MM.1S (cell line): Measurements from ENCODE around the gene SNX33.
A peak's percentile ranks its signal among the peaks of the same experiment; 100 is the strongest.
"Not testable (repeated sequence)": the region's sequence is repeated elsewhere in the genome, so short reads cannot be mapped to it uniquely, and the experiment has no call there.

Source experiments
- DNase-seq: peaks from one replicate; pipeline ENCODE4 v3.0.0-alpha.2; 2015
- H2AFZ ChIP-seq: fragments of 300-600 bp; sonication (generic); 2 replicates; pipeline ENCODE4 v1.6.0; 2016; ENCODE audit warnings: antibody characterized with exemption, low read length
- H3F3A ChIP-seq: fragments of 300-600 bp; sonication (generic); 2 replicates; pipeline ENCODE4 v1.6.1; 2016; ENCODE audit warnings: mild to moderate bottlenecking, antibody characterized with exemption, low read length, moderate library complexity, mixed read lengths; ENCODE audit not compliant: insufficient read depth
- H3K27ac ChIP-seq: fragments of 300-600 bp; sonication (generic); 2 replicates; pipeline ENCODE4 v1.5.1; 2016; ENCODE audit warnings: mild to moderate bottlenecking, low read length
- H3K27me3 ChIP-seq: fragments of 300-600 bp; sonication (generic); replicated peaks from 2 replicates; pipeline ENCODE4 v1.6.0; 2016; ENCODE audit warnings: low read length; ENCODE audit not compliant: insufficient read depth
- H3K36me3 ChIP-seq: fragments of 300-600 bp; sonication (generic); replicated peaks from 2 replicates; pipeline ENCODE4 v1.6.1; 2016; ENCODE audit warnings: mild to moderate bottlenecking, low read length, mixed read lengths; ENCODE audit not compliant: insufficient read depth
- H3K4me1 ChIP-seq: fragments of 300-600 bp; sonication (generic); 2 replicates; pipeline ENCODE4 v1.6.1; 2016; ENCODE audit warnings: low read length, mixed read lengths
- H3K4me2 ChIP-seq: fragments of 300-600 bp; sonication (generic); 2 replicates; pipeline ENCODE4 v1.6.0; 2016; ENCODE audit warnings: low read depth, low read length
- H3K4me3 ChIP-seq: fragments of 300-600 bp; sonication (generic); 2 replicates; pipeline ENCODE4 v1.5.1; 2016; ENCODE audit warnings: low read length, mixed read lengths
- H3K79me2 ChIP-seq: fragments of 300-600 bp; sonication (generic); 2 replicates; pipeline ENCODE4 v1.6.1; 2016; ENCODE audit warnings: mixed run types, low read length, mixed read lengths
- H3K9ac ChIP-seq: fragments of 300-600 bp; sonication (generic); 2 replicates; pipeline ENCODE4 v1.6.1; 2016; ENCODE audit warnings: low read length, mixed read lengths
- H3K9me2 ChIP-seq: fragments of 300-600 bp; sonication (generic); replicated peaks from 2 replicates; pipeline ENCODE4 v1.6.1; 2016; ENCODE audit warnings: mild to moderate bottlenecking, low read length, mixed read lengths; ENCODE audit not compliant: insufficient read depth
- H3K9me3 ChIP-seq: fragments of 300-600 bp; sonication (generic); replicated peaks from 2 replicates; pipeline ENCODE4 v1.6.1; 2016; ENCODE audit warnings: mild to moderate bottlenecking, low read length, mixed read lengths; ENCODE audit not compliant: insufficient read depth
- H4K20me1 ChIP-seq: fragments of 300-600 bp; sonication (generic); 2 replicates; pipeline ENCODE4 v1.6.1; 2016; ENCODE audit warnings: mild to moderate bottlenecking, low read length, moderate library complexity, mixed read lengths; ENCODE audit not compliant: insufficient read depth
- CTCF ChIP-seq: fragments of 300-600 bp; sonication (generic); IDR thresholded peaks from 2 replicates; pipeline ENCODE4 v1.5.1; 2016; ENCODE audit warnings: antibody characterized with exemption, low read length, mixed read lengths
- EZH2 ChIP-seq: fragments of 300-600 bp; sonication (generic); optimal IDR thresholded peaks from 2 replicates; pipeline ENCODE3; 2017; ENCODE audit warnings: low read depth, mild to moderate bottlenecking, antibody characterized with exemption, low read length, mixed read lengths
- EZH2phosphoT487 ChIP-seq: fragments of 300-600 bp; sonication (generic); IDR thresholded peaks from 2 replicates; pipeline ENCODE4 v1.6.1; 2018; ENCODE audit warnings: antibody characterized with exemption, low read length

The SNX33 gene

GRCh38 chr15:75693028-75693427, 45.3 kb downstream of the SNX33 start:
- H3K9me3 ChIP-seq, H3F3A ChIP-seq, H3K79me2 ChIP-seq, H3K27ac ChIP-seq, DNase-seq, H2AFZ ChIP-seq, H3K9ac ChIP-seq, H3K9me2 ChIP-seq, H3K4me1 ChIP-seq, H3K4me2 ChIP-seq, H3K4me3 ChIP-seq, H4K20me1 ChIP-seq, H3K36me3 ChIP-seq: not testable (repeated sequence)
- peaks cover 12% of the 10 kb centered on the region; the same call in 1 of the 2 replicates for H3K27me3 ChIP-seq

- Histone ChIP-seq H3K27me3 (peaks cover 12% of the 10 kb centered on the region; the same call in 1 of the 2 replicates), H3K4me1 (no peaks in the 10 kb centered on the region), H3K9ac (no peak overlapping the region), H3K79me2 (no peaks in the 10 kb centered on the region), H3K4me3 (no peak overlapping the region), H4K20me1 (no peaks in the 10 kb centered on the region), H3F3A (no peaks in the 10 kb centered on the region), H2AFZ (no peak overlapping the region), H3K9me2 (no peaks in the 10 kb centered on the region), H3K4me2 (no peak overlapping the region), H3K27ac (no peak overlapping the region), H3K36me3 (no peaks in the 10 kb centered on the region), H3K9me3 (no peaks in the 10 kb centered on the region)
- no peak for DNase-seq
- TF ChIP-seq EZH2phosphoT487 (no peak), CTCF (no peak), EZH2 (no peak)
Measured at GRCh38 chr15:75693501-75694240, 46.0 kb downstream of the SNX33 start.

- H3K27me3 ChIP-seq, result peaks cover 9% of the 10 kb centered on the region; the same call in 1 of the 2 replicates
- H3K79me2 ChIP-seq, result no peaks in the 10 kb centered on the region
- H4K20me1 ChIP-seq, result no peaks in the 10 kb centered on the region
- no peak overlapping the region for H2AFZ ChIP-seq
- no peaks in the 10 kb centered on the region for H3K36me3 ChIP-seq
- TF ChIP-seq EZH2phosphoT487, result no peak
- TF ChIP-seq CTCF, result 0 out of 2 replicates have a peak, but pooled peaks have one; percentile 9
- no peaks in the 10 kb centered on the region for H3F3A ChIP-seq
- H3K4me2 ChIP-seq, result no peak overlapping the region
- no peak overlapping the region for H3K4me3 ChIP-seq
- no peak for DNase-seq
- H3K9ac ChIP-seq, result no peak overlapping the region
- H3K4me1 ChIP-seq, result no peaks in the 10 kb centered on the region
- no peaks in the 10 kb centered on the region for H3K9me3 ChIP-seq
- no peaks in the 10 kb centered on the region for H3K9me2 ChIP-seq
- no peak overlapping the region for H3K27ac ChIP-seq
Measured at GRCh38 chr15:75694241-75695182, 46.8 kb downstream of the SNX33 start.
